ENCODE results near the gene ZCWPW1.
"Not testable (repeated sequence)": the region's sequence is repeated elsewhere in the genome, so short reads cannot be mapped to it uniquely, and the experiment has no call there.

Gene ZCWPW1

GRCh38 chr7:100378114-100378755, 50.3 kb downstream of the ZCWPW1 start:
- no peaks in the 10 kb centered on the region for H3K36me3 ChIP-seq
- no peak for DNase-seq
- TF ChIP-seq CTCF (IDR thresholded peaks at IDR 0.05; ENCODE audit: low read depth, low read length), result no peak

GRCh38 chr7:100376066-100376465, 52.4 kb downstream of the ZCWPW1 start:
- Histone ChIP-seq H3K27ac (no peak overlapping the region), H3K9me3 (ENCODE audit: severe bottlenecking) (no peaks in the 10 kb centered on the region), H3K36me3 (no peaks in the 10 kb centered on the region), H3K27me3 (ENCODE audit: insufficient read depth, low read depth, severe bottlenecking) (no peaks in the 10 kb centered on the region), H3K4me3 (ENCODE audit: low read depth, low read length) (no peak overlapping the region)
- no peak for TF ChIP-seq CTCF (IDR thresholded peaks at IDR 0.05; ENCODE audit: low read depth, low read length)
- no peak for DNase-seq

More at GRCh38 chr7:100378114-100378755, 50.3 kb downstream of the ZCWPW1 start:
- H3K27me3 ChIP-seq (ENCODE audit: insufficient read depth, low read depth, severe bottlenecking), result no peaks in the 10 kb centered on the region
- no peak overlapping the region for H3K4me3 ChIP-seq (ENCODE audit: low read depth, low read length)
- no peaks in the 10 kb centered on the region for H3K9me3 ChIP-seq (ENCODE audit: severe bottlenecking)
- H3K27ac ChIP-seq, result no peak overlapping the region

- no peak for DNase-seq
- H3K27me3 ChIP-seq (ENCODE audit: insufficient read depth, low read depth, severe bottlenecking), result no peaks in the 10 kb centered on the region
- H3K9me3 ChIP-seq (ENCODE audit: severe bottlenecking), result no peaks in the 10 kb centered on the region
- no peak for TF ChIP-seq CTCF (IDR thresholded peaks at IDR 0.05; ENCODE audit: low read depth, low read length)
- no peaks in the 10 kb centered on the region; the same call in 1 of the 2 replicates for H3K36me3 ChIP-seq
- H3K4me3 ChIP-seq (ENCODE audit: low read depth, low read length), result no peak overlapping the region
- no peak overlapping the region for H3K27ac ChIP-seq
Observed at GRCh38 chr7:100374601-100375000, 53.9 kb downstream of the ZCWPW1 start.

GRCh38 chr7:100373870-100374598, 54.5 kb downstream of the ZCWPW1 start:
- TF ChIP-seq CTCF (IDR thresholded peaks at IDR 0.05; ENCODE audit: low read depth, low read length), result peak; percentile 54
- not testable (repeated sequence) for H3K27me3 ChIP-seq (ENCODE audit: insufficient read depth, low read depth, severe bottlenecking); H3K9me3 ChIP-seq (ENCODE audit: severe bottlenecking); H3K36me3 ChIP-seq; H3K4me3 ChIP-seq (ENCODE audit: low read depth, low read length); H3K27ac ChIP-seq
- peak; percentile 51 for DNase-seq

- H3K4me3 ChIP-seq (ENCODE audit: low read depth, low read length), result no peak within 1 kb of the TSS
- H3K27me3 ChIP-seq (ENCODE audit: insufficient read depth, low read depth, severe bottlenecking), result no peaks in the 10 kb centered on the region
- no peak for DNase-seq
Observed at GRCh38 chr7:100373261-100373831, 55.2 kb downstream of the ZCWPW1 start, which contains the start of gene PILRA. Gene PILRA (plus strand): TSS chr7:100373487. CDS start chr7:100373657, 170 bp downstream.

More at GRCh38 chr7:100373261-100373831, 55.2 kb downstream of the ZCWPW1 start, which contains the start of gene PILRA:
- peaks cover 9% of the 10 kb centered on the region for H3K36me3 ChIP-seq
- TF ChIP-seq CTCF (IDR thresholded peaks at IDR 0.05; ENCODE audit: low read depth, low read length), result no peak
- no peak within 1 kb of the TSS for H3K27ac ChIP-seq
- no peaks in the 10 kb centered on the region for H3K9me3 ChIP-seq (ENCODE audit: severe bottlenecking)
